Transverse colon (tissue), 4 donors: ENCODE data around the gene KLRG1. TPM values are rescaled to one million over a fixed set of nuclear protein-coding genes. Genes with fewer than 3 reads are reported as not detected.

Experiments used
- DNase-seq: peaks from one replicate; pipeline ENCODE4 v3.0.0-alpha.2; 2019
- H3K27ac ChIP-seq, 4 donors: fragments of 200-600 bp; sonication (generic); 2 replicates each; pipeline ENCODE4 v1.5.1; 2016 to 2018; ENCODE audit warnings: inconsistent platforms in 4 of 4
- H3K27me3 ChIP-seq: fragments of 200-600 bp; sonication (generic); 2 replicates; pipeline ENCODE4 v1.5.1; 2017; ENCODE audit warnings: inconsistent platforms
- H3K36me3 ChIP-seq, 4 donors: fragments of 200-600 bp; sonication (generic); 2 replicates each; pipeline ENCODE4 v1.5.1; 2017 to 2019; ENCODE audit warnings: inconsistent platforms in 4 of 4
- H3K4me1 ChIP-seq, 4 donors: fragments of 200-600 bp; sonication (generic); 2 replicates each; pipeline ENCODE4 v1.5.1; 2017 to 2020; ENCODE audit warnings: inconsistent platforms in 4 of 4
- H3K4me3 ChIP-seq, 4 donors: fragments of 200-600 bp; sonication (generic); 1 replicate in 1 of 4; 2 replicates in 3 of 4; pipeline versions ENCODE4 v1.5.1 to v1.6.1; 2017 to 2019; ENCODE audit warnings: inconsistent platforms in 4 of 4
- H3K9me3 ChIP-seq, 2 donors: fragments of 200-600 bp; sonication (generic); 2 replicates each; pipeline ENCODE4 v1.5.1; 2017 to 2019; ENCODE audit warnings: inconsistent platforms in 2 of 2
- CTCF ChIP-seq, 5 experiments: fragments of 200-600 bp in 3 of 5; fragments of 450-650 bp in 2 of 5; sonication (generic) in 3 of 5; IDR thresholded peaks; 1 replicate in 2 of 5; 2 replicates in 3 of 5; pipeline ENCODE4 v1.5.1; 2016 to 2017; ENCODE audit warnings: antibody characterized with exemption in 5 of 5, inconsistent platforms in 3 of 5, mild to moderate bottlenecking in 2 of 5, moderate library complexity in 1 of 5
- EP300 ChIP-seq: sonication (generic); formaldehyde crosslinking; IDR thresholded peaks from one replicate; pipeline ENCODE4 v1.6.1; 2017; ENCODE audit warnings: antibody characterized with exemption, low read depth
- POLR2A ChIP-seq: fragments of 450-650 bp; IDR thresholded peaks from one replicate; pipeline ENCODE4 v1.6.1; 2016; ENCODE audit warnings: antibody characterized with exemption, mild to moderate bottlenecking, moderate library complexity
- POLR2AphosphoS5 ChIP-seq, 3 donors: sonication (generic); formaldehyde crosslinking; IDR thresholded peaks; one replicate each; pipeline ENCODE4 v1.6.1; 2016; ENCODE audit warnings: antibody characterized with exemption in 3 of 3
- WGBS, 2 donors: methylation state at CpG; one replicate each; pipeline ENCODE4 v1.1.5; 2018; ENCODE audit warnings: low coverage in 1 of 2; 5-methylcytosine and 5-hydroxymethylcytosine counted together
- in situ Hi-C, 4 donors: fragments of 200-750 bp; cut with MboI; loops; one replicate each; pipeline versions ENCODE4 v1.15.0 to v1.15.1; 2017; ENCODE audit warnings: low sequenced_read_pairs in 3 of 4, low pct_ligation_motif_present in 1 of 4, low pct_unique_long_range_greater_than_20kb in 1 of 4
- intact Hi-C: fragments of 100-400 bp; cut with DNase I; formaldehyde crosslinking; loops from one replicate; pipeline ENCODE4 v1.15.1; 2023; ENCODE audit warnings: low total_unique reads
- total RNA-seq, 4 donors: library from RNA; depleted of rRNA; stranded (reverse); fragments of >200 nt; gene quantifications; one replicate each; pipeline ENCODE4 v1.1.0, GENCODE V29; 2016

KLRG1 gene
- total RNA-seq, 4 donors from 2014 or later, result 1.4 to 2.5 TPM; not detected in 2

DNA sequence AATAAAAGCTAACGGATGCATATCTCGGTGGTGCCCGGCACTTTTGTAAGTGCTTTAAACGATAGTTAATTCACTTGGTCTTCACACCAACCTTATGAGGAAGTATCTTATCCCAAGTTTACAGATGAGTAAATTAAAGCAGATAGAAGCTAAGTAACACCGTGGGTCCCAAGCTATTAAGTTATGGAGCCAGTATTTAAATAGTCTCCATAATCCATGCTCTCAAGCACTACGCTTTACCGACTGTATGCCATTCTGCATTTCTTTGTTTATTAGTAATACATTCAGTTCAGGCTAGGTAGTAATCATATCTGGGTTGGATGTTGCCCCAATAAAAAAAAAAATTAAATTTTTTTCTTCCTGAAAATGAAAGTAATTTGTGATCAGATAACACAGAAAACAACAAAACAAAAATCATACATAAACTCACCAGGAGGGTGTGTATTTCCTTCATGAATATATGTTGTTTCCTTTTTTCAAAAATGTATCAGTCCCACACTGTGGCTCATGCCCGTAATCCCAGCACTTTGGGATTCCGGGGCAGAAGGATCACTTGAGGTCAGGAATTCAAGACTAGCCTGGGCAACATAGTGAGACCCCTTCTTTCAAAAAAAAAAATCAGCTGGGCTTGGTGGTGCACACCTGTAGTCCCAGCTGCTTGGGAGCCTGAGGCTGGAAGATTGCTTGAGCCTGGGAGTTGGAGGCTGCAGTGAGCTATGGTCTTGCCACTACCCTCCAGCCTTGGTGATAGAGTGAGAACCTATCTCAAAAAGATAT, 38.5 kb upstream of the KLRG1 start:
- H3K27me3 ChIP-seq, result no peaks in the 10 kb centered on the region
- no peaks in the 10 kb centered on the region for H3K9me3 ChIP-seq
- H3K4me1 ChIP-seq, result peaks cover 7 to 35% (median 16%) of the 10 kb centered on the region in 4 donors
- peak overlapping the region; percentile 94 to 98 (median 96) for H3K27ac ChIP-seq
- in situ Hi-C loops, result no loop called here
- DNase-seq, result no peak
- H3K4me3 ChIP-seq, result peak overlapping the region; percentile 55 to 97 (median 78)
- H3K36me3 ChIP-seq, result no peaks in the 10 kb centered on the region
- WGBS, 2 donors, result 16 to 22% methylated on average over 9 of the region's 9 CpGs
- no peak for TF ChIP-seq POLR2AphosphoS5 (IDR thresholded peaks at IDR 0.05)
- TF ChIP-seq CTCF (IDR thresholded peaks at IDR 0.05), result peak in 1 of 5 experiments; percentile 12
- intact Hi-C loops, result loop anchor here (10.0 kb wide), 1 partner anchor 84 kb away; no protein-coding TSS in a partner anchor

DNA sequence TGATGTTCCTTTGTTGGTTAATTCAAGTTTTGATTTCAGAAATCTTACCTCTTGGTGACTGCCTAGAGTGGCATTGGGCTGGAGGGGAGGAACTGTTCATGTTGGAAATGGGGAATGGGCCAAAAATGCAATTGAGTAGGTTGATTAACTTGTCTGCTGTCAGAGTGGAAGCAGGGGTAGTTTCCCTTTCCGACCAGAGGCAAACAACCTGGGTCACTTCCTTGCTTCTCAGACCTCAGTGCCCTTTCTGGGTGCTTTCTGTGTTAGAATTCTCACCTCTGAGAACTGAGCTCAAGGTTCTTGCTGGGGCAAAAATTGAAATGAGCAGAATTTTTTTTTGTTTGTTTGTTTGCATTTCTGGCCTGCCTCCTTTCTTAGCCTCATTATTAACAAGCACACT, 37.6 kb upstream of the KLRG1 start:
- Histone ChIP-seq H3K9me3 (no peaks in the 10 kb centered on the region), H3K27ac (peak overlapping the region in 1 of 4 donors; percentile 24), H3K36me3 (no peaks in the 10 kb centered on the region), H3K4me1 (peaks cover 7 to 32% (median 16%) of the 10 kb centered on the region in 4 donors), H3K4me3 (no peak overlapping the region), H3K27me3 (no peaks in the 10 kb centered on the region)
- in situ Hi-C loops (no loop called here), intact Hi-C loops (loop anchor here (10.0 kb wide), 1 partner anchor 83 kb away; no protein-coding TSS in a partner anchor)
- 62 to 80% methylated on average over 1 of the region's 1 CpG for WGBS, 2 donors
- no peak for DNase-seq
- TF ChIP-seq POLR2AphosphoS5 (IDR thresholded peaks at IDR 0.05) (no peak), EP300 (no peak), POLR2A (no peak)

DNA sequence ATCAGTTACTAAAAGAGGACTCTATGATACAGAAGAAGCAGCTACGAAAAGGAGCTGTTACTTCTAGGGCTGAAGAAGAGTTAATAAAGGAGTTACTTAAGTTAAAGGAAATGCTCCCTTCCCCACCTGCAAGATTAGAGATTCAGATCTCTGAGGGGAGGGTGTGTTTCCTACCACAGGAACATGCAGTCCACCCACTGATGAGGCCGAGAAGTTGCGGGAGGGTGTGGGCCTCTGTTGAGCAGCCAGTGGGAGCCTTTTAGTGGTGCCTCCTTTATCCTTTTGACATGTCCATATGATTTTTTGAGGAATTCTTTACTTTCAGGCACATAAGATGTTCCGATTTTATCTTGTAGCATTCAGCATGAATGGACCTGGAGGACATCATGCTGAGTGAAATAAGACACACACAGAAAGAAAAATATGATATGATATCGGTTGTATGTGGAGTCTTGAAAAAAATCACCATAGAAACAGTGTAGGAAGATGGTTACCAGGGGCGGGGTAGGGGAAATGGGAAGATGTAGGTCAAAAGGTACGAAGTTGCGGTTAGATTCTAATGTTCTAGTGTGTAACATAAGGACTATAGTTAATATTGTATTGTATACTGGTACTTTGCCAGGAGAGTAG, 35.5 kb upstream of the KLRG1 start:
- TF ChIP-seq POLR2AphosphoS5 (IDR thresholded peaks at IDR 0.05) (no peak), EP300 (no peak), POLR2A (no peak), CTCF (IDR thresholded peaks at IDR 0.05) (no peak)
- Histone ChIP-seq H3K9me3 (no peaks in the 10 kb centered on the region), H3K36me3 (no peaks in the 10 kb centered on the region), H3K27me3 (no peaks in the 10 kb centered on the region), H3K4me1 (peaks cover 0 to 11% (median 3%) of the 10 kb centered on the region in 4 donors), H3K4me3 (no peak overlapping the region), H3K27ac (no peak overlapping the region)
- peak; percentile 25 for DNase-seq
- intact Hi-C loops (loop anchor here (10.0 kb wide), 1 partner anchor 81 kb away; no protein-coding TSS in a partner anchor), in situ Hi-C loops (no loop called here)
- 80 to 89% methylated on average over 6 to 8 of the region's 8 CpGs for WGBS, 2 donors

GRCh38 chr12:8956073-8956472, 33.3 kb upstream of the KLRG1 start:
- TF ChIP-seq POLR2AphosphoS5 (IDR thresholded peaks at IDR 0.05) (no peak), EP300 (no peak), CTCF (IDR thresholded peaks at IDR 0.05) (no peak), POLR2A (no peak)
- Histone ChIP-seq H3K36me3 (no peaks in the 10 kb centered on the region), H3K4me1 (peaks cover 0 to 3% (median under 1%) of the 10 kb centered on the region in 4 donors), H3K9me3 (no peaks in the 10 kb centered on the region), H3K27ac (no peak overlapping the region), H3K27me3 (no peaks in the 10 kb centered on the region), H3K4me3 (no peak overlapping the region)
- 95% methylated on average over 15 of the region's 15 CpGs; no CpG with 5 or more reads in 1 of the 2 donors for WGBS, 2 donors
- in situ Hi-C loops, result no loop called here
- DNase-seq, result no peak
- intact Hi-C loops, result loop anchor here (10.0 kb wide), 1 partner anchor 79 kb away; no protein-coding TSS in a partner anchor
